HEK293T (cell line): ENCODE data around the gene PARVB.

Experiments used
- ARNT ChIP-seq: fragments of 450-650 bp; IDR thresholded peaks from 2 replicates; pipeline ENCODE4 v1.6.1; 2017; ENCODE audit warnings: mild to moderate bottlenecking
- BHLHE40 ChIP-seq: fragments of 450-650 bp; IDR thresholded peaks from 2 replicates; pipeline ENCODE4 v1.6.1; 2016; ENCODE audit warnings: mild to moderate bottlenecking, moderate library complexity, borderline replicate concordance
- FOXA1 ChIP-seq: fragments of 450-650 bp; IDR thresholded peaks from 2 replicates; pipeline ENCODE4 v1.6.1; 2016; ENCODE audit warnings: mild to moderate bottlenecking
- FOXK2 ChIP-seq: fragments of 450-650 bp; IDR thresholded peaks from 2 replicates; pipeline ENCODE4 v1.6.1; 2016; ENCODE audit warnings: mild to moderate bottlenecking
- FOXM1 ChIP-seq: fragments of 450-650 bp; IDR thresholded peaks from 2 replicates; pipeline ENCODE4 v1.6.1; 2017; ENCODE audit warnings: mild to moderate bottlenecking, borderline replicate concordance
- HDGF ChIP-seq: fragments of 450-650 bp; IDR thresholded peaks from 2 replicates; pipeline ENCODE4 v1.6.1; 2017; ENCODE audit warnings: antibody characterized with exemption, borderline replicate concordance
- L3MBTL2 ChIP-seq: fragments of 450-650 bp; conservative IDR thresholded peaks from 2 replicates; pipeline ENCODE4 v1.6.1; 2016; ENCODE audit warnings: mild to moderate bottlenecking
- LEF1 ChIP-seq: fragments of 450-650 bp; IDR thresholded peaks from 2 replicates; pipeline ENCODE4 v1.6.1; 2017; ENCODE audit warnings: mild to moderate bottlenecking, borderline replicate concordance
- NFRKB ChIP-seq: fragments of 450-650 bp; IDR thresholded peaks from 2 replicates; pipeline ENCODE4 v1.6.1; 2016; ENCODE audit warnings: mild to moderate bottlenecking, moderate library complexity
- PKNOX1 ChIP-seq: fragments of 450-650 bp; IDR thresholded peaks from 2 replicates; pipeline ENCODE4 v1.6.1; 2016
- SP1 ChIP-seq: fragments of 450-650 bp; IDR thresholded peaks from 2 replicates; pipeline ENCODE4 v1.6.1; 2017
- SUZ12 ChIP-seq: fragments of 450-650 bp; IDR thresholded peaks from 2 replicates; pipeline ENCODE4 v1.6.1; 2016; ENCODE audit warnings: mild to moderate bottlenecking
- TARDBP ChIP-seq: fragments of 450-650 bp; IDR thresholded peaks from 2 replicates; pipeline ENCODE4 v1.6.1; 2016
- ZNF384 ChIP-seq: fragments of 450-650 bp; IDR thresholded peaks from 2 replicates; pipeline ENCODE4 v1.6.1; 2016

- TF ChIP-seq SUZ12 (no peak), FOXK2 (no peak), LEF1 (no peak), PKNOX1 (no peak), BHLHE40 (no peak), NFRKB (no peak), SP1 (no peak), ZNF384 (no peak), FOXA1 (no peak), FOXM1 (no peak), ARNT (no peak), L3MBTL2 (no peak), HDGF (no peak), TARDBP (no peak)
These were observed 164.2 kb downstream of the PARVB start for GRCh38 chr22:44188316-44188715.
